Lung (tissue), 12 donors: Measurements from ENCODE around the gene WASHC3. TPM values are rescaled to one million over a fixed set of nuclear protein-coding genes. Genes with fewer than 3 reads are reported as not detected.
A peak's percentile ranks its signal among the peaks of the same experiment; 100 is the strongest.
"Not testable (repeated sequence)": the region's sequence is repeated elsewhere in the genome, so short reads cannot be mapped to it uniquely, and the experiment has no call there.

Experiments used
- ATAC-seq: fragments of 200-7000 bp; cut with Tn5 transposase; one replicate; pipeline ENCODE4 v1.9.1; 2020; ENCODE audit warnings: moderate number of reproducible peaks; ENCODE audit not compliant: insufficient read depth, low FRiP score
- DNase-seq, 3 donors: peaks; one replicate each; pipeline ENCODE4 v3.0.0-alpha.2; 2013 to 2017
- H3K27ac ChIP-seq, 2 donors: one replicate each; pipeline ENCODE4 v1.5.1; 2013; ENCODE audit warnings: mild to moderate bottlenecking in 2 of 2, moderate library complexity in 2 of 2, control low read depth in 1 of 2, inconsistent platforms in 1 of 2, low read depth in 1 of 2, low read length in 1 of 2
- H3K27me3 ChIP-seq, 3 donors: one replicate each; pipeline ENCODE4 v1.5.1; 2013; ENCODE audit warnings: low read length in 2 of 3; ENCODE audit not compliant: control insufficient read depth in 3 of 3, insufficient read depth in 3 of 3
- H3K36me3 ChIP-seq, 4 donors: one replicate each; pipeline ENCODE4 v1.5.1; 2013; ENCODE audit warnings: low read length in 4 of 4, mild to moderate bottlenecking in 1 of 4, moderate library complexity in 1 of 4; ENCODE audit not compliant: control insufficient read depth in 4 of 4, insufficient read depth in 4 of 4
- H3K4me1 ChIP-seq, 5 donors: one replicate each; pipeline ENCODE4 v1.5.1; 2013; ENCODE audit warnings: low read length in 5 of 5, mild to moderate bottlenecking in 2 of 5, moderate library complexity in 1 of 5; ENCODE audit not compliant: control insufficient read depth in 5 of 5, insufficient read depth in 5 of 5
- H3K4me3 ChIP-seq: one replicate; pipeline ENCODE4 v1.5.1; 2013; ENCODE audit warnings: mild to moderate bottlenecking, control low read depth, moderate library complexity
- H3K9ac ChIP-seq, 2 donors: one replicate each; pipeline ENCODE4 v1.5.1; 2013; ENCODE audit warnings: low read length in 2 of 2, control low read depth in 1 of 2; ENCODE audit not compliant: insufficient read depth in 1 of 2
- H3K9me3 ChIP-seq, 4 donors: one replicate each; pipeline ENCODE4 v1.5.1; 2013; ENCODE audit warnings: low read length in 3 of 4, mild to moderate bottlenecking in 1 of 4, moderate library complexity in 1 of 4; ENCODE audit not compliant: control insufficient read depth in 4 of 4, insufficient read depth in 3 of 4
- WGBS, 2 donors: extraction: QIAGEN DNeasy Blood & Tissue Kit; methylation state at CpG; one replicate each; pipeline ENCODE4 v1.1.7; 2013; 5-methylcytosine and 5-hydroxymethylcytosine counted together
- polyA plus RNA-seq, 2 donors: library from polyadenylated mRNA; stranded (reverse); fragments of 200-250 nt; gene quantifications; one replicate each; pipeline ENCODE4 v1.2.1, GENCODE V29; 2013
- total RNA-seq, 2 donors: library from RNA; depleted of rRNA in 1 of 2; stranded (reverse); fragments of >200 nt in 1 of 2; gene quantifications; one replicate each; pipeline ENCODE4 v1.2.1, GENCODE V29; 2014 to 2021
- TF ChIP-seq, protein P1 (sequence below): IDR thresholded peaks from 2 replicates; pipeline ENCODE4 v1.5.1; 2012; ENCODE audit warnings: mild to moderate bottlenecking; ENCODE audit errors: control extremely low read depth, extremely low read depth
- donor health status: control.
- donor health status: control.
- donor health status: Bipolar disorder and iron deficiency.
- donor health status: healthy.
- donor health status: DM: yes; HTN: yes; CAD: no.

WASHC3 gene
- total and polyA plus RNA-seq, 4 donors, result 28.0 to 53.3 (median 45.2) TPM

- Histone ChIP-seq H3K27me3 (no peaks in the 10 kb centered on the region), H3K4me1 (no peaks in the 10 kb centered on the region), H3K27ac (no peak overlapping the region), H3K36me3 (peaks cover 6 to 29% (median 15%) of the 10 kb centered on the region in 4 donors), H3K9ac (no peak overlapping the region), H3K4me3 (no peak overlapping the region), H3K9me3 (peaks cover 0 to 1% (median 0%) of the 10 kb centered on the region in 4 donors)
- no peak for DNase-seq
- WGBS, 2 donors, result 97% methylated on average over 3 of the region's 3 CpGs
- no peak for ATAC-seq
- TF ChIP-seq, protein P1, sequence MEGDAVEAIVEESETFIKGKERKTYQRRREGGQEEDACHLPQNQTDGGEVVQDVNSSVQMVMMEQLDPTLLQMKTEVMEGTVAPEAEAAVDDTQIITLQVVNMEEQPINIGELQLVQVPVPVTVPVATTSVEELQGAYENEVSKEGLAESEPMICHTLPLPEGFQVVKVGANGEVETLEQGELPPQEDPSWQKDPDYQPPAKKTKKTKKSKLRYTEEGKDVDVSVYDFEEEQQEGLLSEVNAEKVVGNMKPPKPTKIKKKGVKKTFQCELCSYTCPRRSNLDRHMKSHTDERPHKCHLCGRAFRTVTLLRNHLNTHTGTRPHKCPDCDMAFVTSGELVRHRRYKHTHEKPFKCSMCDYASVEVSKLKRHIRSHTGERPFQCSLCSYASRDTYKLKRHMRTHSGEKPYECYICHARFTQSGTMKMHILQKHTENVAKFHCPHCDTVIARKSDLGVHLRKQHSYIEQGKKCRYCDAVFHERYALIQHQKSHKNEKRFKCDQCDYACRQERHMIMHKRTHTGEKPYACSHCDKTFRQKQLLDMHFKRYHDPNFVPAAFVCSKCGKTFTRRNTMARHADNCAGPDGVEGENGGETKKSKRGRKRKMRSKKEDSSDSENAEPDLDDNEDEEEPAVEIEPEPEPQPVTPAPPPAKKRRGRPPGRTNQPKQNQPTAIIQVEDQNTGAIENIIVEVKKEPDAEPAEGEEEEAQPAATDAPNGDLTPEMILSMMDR, result no peak
These were observed 45.1 kb upstream of the WASHC3 start for GRCh38 chr12:102106905-102107304.

DNA sequence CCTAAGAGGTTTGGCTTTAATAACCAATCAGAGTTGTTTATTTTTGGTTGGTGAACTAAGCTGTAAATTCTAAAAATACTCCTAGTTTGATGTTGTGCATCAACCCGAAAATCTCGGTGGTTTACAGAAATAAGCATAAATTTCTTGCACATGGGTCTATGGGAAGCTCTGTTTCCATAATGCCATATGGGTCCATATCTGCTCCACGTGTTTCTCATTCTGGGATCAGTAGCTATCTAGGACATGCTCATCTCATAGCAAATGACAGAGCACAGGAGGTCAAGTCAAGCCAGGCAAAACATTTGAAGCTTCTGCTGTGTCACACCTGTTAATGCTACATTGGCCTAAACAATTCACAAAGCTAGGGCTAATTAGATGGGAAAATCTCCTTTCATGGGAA, 35.1 kb upstream of the WASHC3 start:
- H3K9ac ChIP-seq, result no peak overlapping the region
- TF ChIP-seq, protein P1, result no peak
- H3K36me3 ChIP-seq, result peaks cover 4 to 16% (median 8%) of the 10 kb centered on the region in 4 donors
- peaks cover 0 to 5% (median 0%) of the 10 kb centered on the region in 5 donors for H3K4me1 ChIP-seq
- WGBS, 2 donors, result 95 to 96% methylated on average over 3 of the region's 3 CpGs
- no peak overlapping the region for H3K27ac ChIP-seq
- no peaks in the 10 kb centered on the region for H3K27me3 ChIP-seq
- DNase-seq, result no peak
- no peaks in the 10 kb centered on the region for H3K9me3 ChIP-seq
- no peak overlapping the region for H3K4me3 ChIP-seq
- ATAC-seq, result no peak

DNA sequence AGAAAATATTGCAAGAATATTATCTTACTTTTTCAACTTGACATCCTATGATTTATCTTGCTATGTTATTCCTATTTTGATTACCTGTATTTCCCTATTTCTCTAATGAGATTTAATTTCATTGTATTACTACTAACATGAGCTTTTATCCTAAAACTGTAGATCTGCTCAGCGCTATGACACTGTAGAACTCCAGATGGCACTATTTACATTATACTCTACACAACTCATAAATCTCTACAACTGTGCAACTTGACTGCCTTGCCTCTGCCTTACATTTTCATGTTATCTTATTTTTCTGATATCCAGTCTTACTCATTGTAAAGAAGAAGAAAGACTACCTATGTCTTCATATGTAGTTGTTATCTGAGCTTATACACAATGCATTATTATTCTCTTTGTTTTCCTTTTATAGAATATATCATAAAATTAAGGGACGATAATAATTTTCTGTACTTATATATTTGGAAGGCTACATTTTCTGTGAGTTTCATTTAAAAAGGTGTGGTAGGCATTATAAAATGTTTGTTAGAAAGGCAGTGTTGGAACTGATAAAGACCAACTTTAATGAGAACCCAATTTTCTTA, 34.0 kb upstream of the WASHC3 start:
- H3K27me3 ChIP-seq, result no peaks in the 10 kb centered on the region
- DNase-seq (peak in 2 of 3 donors; percentile 71 to 72), ATAC-seq (no peak)
- H3K36me3 ChIP-seq, result peaks cover 4 to 16% (median 8%) of the 10 kb centered on the region in 4 donors
- WGBS, 2 donors, result 83 to 89% methylated on average over 2 of the region's 2 CpGs
- H3K27ac ChIP-seq, result no peak overlapping the region
- no peaks in the 10 kb centered on the region for H3K9me3 ChIP-seq
- peaks cover 0 to 10% (median 0%) of the 10 kb centered on the region in 5 donors for H3K4me1 ChIP-seq
- no peak overlapping the region for H3K9ac ChIP-seq
- H3K4me3 ChIP-seq, result no peak overlapping the region
- TF ChIP-seq, protein P1, result no peak

GRCh38 chr12:102093319-102093718, 31.5 kb upstream of the WASHC3 start:
- ATAC-seq (no peak), DNase-seq (peak in 2 of 3 donors; percentile 36 to 43)
- Histone ChIP-seq H3K27me3 (no peaks in the 10 kb centered on the region), H3K9me3 (no peaks in the 10 kb centered on the region), H3K4me1 (peaks cover 0 to 10% (median 0%) of the 10 kb centered on the region in 5 donors), H3K27ac (no peak overlapping the region), H3K9ac (no peak overlapping the region), H3K4me3 (no peak overlapping the region), H3K36me3 (peaks cover 2 to 4% (median 3%) of the 10 kb centered on the region in 4 donors)
- TF ChIP-seq, protein P1, result no peak

DNA sequence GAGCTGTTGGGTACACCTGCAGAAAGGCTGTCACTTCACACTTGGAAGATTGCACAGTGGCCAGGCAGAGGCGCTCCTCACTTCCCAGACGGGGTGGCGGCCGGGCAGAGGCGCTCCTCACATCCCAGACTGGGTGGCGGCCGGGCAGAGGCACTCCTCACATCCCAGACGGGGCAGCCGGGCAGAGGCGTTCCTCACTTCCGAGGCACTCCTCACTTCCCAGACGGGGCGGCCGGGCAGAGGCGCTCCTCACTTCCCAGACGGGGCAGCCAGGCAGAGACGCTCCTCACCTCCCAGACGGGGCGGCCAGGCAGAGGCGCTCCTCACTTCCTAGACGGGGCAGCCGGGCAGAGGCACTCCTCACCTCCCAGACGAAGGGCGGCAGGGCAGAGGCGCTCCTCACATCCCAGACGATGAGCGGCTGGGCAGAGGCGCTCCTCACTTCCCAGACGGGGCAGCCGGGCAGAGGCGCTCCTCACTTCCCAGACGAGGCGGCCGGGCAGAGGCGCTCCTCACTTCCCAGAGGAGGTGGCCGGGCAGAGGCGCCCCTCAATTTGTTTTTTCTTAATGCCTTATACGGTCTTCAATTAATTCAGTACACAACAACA, 27.5 kb upstream of the WASHC3 start:
- H3K27me3 ChIP-seq, H3K4me3 ChIP-seq, ATAC-seq, H3K36me3 ChIP-seq, H3K9ac ChIP-seq, H3K9me3 ChIP-seq, DNase-seq, H3K27ac ChIP-seq: not testable (repeated sequence)
- WGBS, 2 donors, result 98 to 100% methylated on average over 38 of the region's 38 CpGs
- peaks cover 0 to 10% (median 0%) of the 10 kb centered on the region in 5 donors for H3K4me1 ChIP-seq
